Activated CD4-positive, alpha-beta T cell treated with anti-CD3 and anti-CD28 coated beads, Interleukin-2, amount 50 U/mL, for 48 hours (primary cell): ENCODE results near the gene LRRC25.

Source experiments
- DNase-seq, 2 experiments: peaks; one replicate each; pipeline ENCODE4 v3.0.0-alpha.2; 2020

The LRRC25 gene

DNA sequence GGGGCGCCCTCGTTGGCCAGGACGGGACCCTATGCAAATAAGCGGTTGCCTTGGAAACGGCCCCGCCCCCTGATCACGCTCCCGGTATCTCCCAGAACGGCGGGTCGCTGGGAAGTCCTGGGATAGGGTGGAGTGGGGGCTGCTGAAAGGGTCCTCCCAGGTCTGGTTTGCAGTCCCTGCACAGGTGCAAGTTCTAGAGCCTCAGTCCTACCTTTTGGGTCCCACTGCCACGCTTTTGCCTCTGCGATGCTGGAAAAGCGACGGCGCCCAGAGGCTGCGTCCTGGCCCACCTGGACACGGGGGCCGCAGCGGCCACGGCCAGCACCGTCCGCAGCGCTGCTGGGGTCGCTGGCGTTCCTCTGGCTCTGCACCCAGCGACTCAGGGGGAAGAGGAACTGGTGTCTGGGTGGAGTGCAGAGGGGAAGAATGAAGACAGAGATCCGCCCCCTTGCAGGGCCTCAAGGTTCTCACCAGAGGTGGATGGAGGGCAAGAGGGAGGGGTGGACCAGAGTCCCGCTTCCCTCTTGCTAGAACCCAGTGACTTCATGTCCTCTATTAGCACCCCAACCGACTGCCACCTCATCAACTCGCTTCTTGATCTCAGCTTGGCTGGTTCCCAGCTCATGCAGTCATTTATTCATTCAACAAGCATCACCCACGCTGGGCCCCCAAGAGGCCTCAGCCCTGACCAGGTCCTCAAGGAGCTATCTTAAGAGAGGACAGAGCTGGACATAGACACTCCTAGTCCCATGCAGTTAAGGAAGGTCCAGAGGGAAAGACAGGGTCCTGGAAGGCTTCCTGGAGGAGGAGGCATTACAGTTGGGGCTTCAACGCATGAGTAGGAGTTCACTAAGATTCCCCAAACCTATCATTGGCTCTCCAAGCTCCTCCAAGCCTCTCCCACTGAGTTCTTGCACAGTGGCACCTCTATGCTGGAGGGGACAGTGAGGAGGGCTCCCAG, at the start of gene LRRC25:
LRRC25 (minus strand) TSS at position 381 of the 961 bp plus-strand sequence. CDS start 659 bp downstream, outside the sequence.
- no peak for DNase-seq

DNA sequence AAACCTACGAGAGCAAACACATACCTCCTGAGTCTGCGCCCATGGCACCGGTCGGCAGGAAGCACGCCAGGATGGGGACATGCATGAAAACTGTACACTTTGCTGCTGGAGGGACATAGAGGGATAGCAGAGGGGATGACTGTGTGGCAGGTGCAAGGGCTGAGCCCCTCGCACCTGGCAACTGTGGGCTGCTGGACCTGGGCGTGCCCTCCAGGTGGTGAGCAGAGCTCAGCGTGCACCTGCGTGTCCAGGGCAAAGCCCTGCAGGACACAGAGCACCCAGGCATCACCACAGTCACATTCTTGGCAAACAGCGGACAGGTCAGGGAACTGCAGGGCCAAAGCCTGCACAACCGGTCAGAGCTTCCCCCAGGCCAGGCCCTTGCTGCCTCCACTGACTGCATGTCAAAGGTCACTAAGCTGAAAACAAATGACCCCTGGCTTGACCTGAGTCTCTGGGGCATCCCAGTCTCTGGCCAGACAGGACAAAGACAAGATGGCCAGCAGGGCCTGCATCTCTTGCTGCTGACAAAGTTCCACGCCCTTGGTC, 49.5 kb upstream of the LRRC25 start:
- no peak for DNase-seq

DNA sequence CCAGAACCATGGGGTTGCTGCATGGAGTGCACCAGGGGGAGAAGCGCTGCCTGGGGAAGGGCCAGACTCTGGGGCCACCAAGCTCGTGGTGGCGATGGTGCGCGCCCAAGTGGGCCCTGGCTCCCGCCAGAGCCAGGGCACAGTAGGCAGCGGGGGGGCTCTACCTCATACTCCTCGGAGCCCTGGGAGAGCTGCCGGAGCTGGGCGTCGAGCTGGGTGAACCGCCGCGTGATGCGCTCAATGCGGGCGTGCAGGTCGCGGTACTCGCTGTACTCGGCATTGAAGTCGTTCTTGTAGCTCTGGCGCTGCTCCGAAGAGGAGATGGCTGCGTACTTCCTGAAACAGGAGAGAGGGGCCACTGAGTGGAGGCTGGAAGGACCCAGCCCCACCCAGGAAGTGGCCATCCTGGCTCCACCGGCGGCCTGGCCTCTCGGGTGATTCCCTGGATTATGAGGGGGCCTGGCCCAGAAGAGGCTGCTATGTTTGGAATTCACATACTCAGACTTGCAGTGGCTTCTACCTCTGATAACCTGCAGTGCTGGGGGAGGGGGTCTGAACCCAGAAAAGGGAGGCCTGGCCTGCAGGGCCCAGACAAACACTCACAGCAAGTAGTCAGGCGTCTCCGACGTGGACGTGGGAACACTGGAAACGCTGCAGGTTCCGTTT, 48.9 kb upstream of the LRRC25 start:
- no peak for DNase-seq

DNA sequence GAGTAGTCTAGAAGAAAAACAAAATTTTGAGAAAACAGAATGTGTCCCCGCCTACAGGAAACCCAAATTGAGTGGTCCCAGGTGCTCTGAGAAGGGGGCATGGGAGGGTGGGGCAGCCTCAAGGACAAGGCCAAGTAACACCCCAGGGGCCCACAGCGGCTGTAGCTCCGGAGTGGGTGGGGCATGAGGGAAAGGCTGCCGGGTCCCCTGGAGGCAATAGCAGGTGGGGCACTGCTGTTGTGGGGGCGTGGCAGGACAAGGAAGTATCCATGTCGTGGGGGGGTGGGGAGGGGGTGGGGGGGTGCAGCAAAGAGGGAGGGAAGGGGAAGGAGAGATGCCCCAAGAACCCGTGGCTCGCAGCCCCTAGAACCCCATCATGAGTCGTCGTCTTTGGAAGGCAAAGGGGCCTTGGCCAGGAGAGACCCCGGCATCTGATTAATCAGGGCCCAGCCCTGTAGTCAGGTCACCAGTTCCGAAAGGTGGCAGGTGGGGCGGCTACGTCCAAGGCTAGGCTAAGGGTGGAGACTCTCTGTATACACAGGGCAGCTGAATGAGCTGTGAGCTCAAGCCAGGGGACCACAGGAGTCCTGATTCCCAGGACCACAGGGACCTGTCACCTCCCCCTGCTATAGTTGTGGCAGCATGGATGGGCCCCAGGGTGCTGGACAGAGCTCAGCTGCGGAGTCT, 48.0 kb upstream of the LRRC25 start:
- DNase-seq: no peak

DNA sequence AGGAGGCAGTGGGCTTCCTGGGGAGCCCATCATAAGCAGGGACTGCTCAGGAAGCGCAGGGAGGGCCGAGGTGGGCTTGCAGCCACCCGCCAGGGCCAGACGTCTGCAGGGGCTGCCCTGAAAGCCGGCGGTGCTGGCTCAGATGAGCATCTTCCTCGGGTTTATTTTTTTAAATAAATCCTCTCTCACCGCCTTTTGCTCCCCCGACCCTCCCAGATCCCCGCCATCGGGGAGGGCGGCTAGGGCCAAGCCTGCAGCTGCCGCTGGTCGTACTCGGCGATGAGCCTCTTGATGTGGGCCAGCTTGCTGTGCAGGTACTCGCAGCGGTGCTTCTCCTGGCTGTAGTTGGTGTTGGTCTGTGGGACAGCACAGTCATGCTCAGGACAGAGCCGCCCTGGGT, 47.1 kb upstream of the LRRC25 start:
- no peak for DNase-seq

DNA sequence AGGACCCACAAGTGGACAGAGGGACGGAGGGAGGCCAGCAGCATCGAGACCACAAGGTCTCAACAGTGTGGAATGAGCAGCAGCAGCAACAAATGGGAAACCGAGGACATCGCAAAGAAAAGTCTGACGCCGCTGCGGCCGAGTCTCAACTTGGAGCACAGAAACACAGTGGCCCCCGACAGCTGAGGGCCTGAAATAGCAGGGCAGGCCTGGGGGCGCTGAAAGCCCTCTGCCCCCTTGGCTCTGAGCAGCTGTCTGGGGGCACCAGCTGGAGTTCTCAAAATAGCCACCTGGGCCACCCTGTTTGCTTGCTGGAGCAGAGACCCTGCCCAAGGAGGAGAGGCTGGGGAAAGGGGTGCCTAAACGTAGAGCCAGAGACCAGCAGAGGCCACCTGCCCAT, 46.4 kb upstream of the LRRC25 start:
- no peak for DNase-seq

DNA sequence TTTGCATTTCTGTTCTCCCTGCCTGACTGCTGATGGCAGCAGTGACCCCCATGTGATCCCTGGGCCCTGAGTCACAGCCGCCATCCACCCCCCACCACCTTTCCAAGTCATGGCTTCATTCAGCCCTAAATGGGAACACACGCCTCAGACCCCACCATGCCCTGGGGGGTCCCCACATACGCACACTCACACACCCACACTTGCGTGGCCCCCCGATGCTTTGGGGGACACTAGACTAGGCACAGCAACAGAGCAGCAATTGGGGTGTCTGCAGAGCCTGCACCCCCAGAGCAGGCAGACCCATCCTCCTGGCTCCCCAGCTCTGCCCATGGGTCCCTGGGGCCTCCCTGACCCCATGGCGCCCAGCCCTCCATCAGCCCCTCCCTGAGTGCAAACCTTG, 46.0 kb upstream of the LRRC25 start:
- no peak for DNase-seq

DNA sequence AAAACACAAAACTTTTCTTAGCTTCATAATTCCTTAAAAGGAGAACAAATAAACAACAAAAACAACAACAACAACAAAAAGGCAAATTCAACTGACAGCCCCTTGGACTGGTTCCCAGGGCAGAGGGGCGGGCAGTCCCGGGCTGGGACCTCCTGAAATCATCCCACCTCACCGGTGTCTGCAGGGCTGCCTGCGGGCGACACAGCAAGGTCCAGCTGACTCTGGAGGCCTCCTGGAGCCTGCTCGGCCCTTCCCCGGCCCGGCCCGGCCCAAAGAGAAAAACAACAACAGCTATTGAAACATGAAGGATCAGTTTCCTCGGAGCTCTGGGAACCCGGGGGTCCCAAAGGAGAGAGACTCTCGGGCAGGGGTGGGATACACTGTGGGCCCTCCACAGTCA, 45.5 kb upstream of the LRRC25 start:
- no peak for DNase-seq

DNA sequence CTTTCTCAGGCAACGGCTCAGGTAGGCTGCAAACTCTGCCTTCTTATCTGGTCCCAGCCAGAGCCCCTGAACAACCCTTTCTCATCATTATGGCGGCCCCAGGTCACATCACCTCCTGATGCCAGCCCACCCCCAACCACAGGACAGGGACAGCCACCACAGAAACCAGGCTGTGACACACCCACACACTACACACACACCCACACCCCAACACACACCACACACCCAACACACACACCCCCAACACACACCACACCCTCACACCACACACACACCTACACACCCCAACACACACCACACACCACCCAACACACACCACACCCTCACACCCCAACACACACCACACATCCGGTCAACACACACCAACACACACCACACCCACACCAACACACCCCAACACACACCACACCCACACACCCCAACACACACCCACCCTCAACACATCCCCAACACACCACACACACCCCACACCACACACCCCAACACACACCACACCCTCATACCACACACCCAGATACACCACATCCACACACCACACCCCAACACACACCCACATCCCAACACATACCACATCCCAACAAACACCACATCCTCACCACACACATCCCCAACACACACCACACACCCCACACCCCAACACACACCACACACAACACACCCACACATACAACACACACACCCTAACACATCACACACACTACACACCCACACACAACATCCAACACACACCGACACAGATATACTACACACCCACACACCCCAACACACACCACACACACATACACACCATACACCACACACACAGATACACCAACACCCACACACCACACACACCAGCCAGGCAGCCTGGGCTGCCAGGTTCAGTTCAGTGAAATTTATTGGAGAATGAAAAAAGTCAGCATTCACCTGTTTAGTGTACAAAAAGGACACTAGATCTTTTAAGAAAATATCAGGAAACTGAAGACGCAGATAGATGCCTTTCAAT, 44.7 kb upstream of the LRRC25 start:
- DNase-seq: no peak

DNA sequence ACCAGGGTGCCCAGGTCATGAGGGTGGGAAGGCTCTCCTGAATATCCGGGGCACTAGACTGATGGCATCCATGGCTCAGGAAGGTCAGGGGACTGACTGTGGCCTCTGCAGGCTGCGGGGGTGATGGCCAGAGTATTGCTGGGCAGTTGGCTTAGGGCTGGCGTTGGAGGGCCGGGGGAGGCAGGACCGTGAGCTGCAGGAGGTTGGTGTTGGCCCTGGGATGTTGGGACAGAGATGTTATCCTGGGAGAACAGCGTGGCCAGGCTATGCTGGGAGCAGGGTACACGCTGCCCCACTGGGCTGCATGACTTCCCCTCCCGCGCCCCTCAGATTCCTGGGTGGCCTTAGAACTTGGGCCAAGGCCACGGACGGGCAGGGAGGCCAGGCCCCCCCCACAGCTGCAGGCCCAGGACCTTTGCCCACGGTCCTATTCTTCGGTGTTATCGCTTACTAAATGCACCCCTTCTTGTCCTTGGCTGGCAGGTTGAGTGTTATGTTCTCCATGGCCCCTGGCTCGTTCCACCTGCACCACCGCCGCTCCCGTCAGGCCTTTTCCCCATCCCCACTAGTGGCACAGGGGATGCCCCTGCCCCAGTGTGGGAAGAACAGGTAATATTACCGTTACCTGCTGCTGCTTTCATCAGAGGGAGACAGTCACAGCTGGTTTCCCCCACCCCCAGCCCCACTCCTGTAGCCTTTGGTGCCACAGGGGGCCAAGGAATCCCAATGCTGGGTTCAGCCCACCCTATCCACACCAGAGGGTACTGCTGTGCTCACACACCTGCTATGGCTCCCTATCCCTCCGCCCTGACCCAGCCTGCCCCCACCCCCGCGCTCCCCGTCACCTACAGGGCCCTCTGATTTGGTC, 43.7 kb upstream of the LRRC25 start:
- no peak for DNase-seq

DNA sequence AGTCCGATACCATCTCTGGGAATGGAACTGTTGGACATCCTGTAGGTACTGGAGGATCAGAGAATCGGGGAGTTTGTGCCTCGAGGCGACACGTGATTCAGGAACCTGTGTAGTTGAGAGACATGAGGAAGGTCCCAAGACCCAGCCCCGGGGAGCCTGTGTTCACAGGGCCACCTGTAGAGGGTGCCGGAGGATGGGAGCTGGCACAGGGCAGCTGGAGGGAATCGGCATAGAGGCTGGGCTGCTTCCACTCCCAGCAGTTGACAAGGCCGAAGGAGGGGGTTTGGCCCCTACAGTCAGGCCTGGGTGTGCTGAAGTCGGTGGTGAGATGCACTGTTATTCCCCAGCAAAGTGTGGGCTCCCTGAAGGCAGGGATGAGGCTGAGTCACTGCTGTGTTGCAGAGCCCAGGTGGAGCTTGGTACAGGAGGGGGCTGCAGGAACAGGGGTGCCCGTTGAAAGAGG, 43.0 kb upstream of the LRRC25 start:
- DNase-seq: peak in 1 of 2 experiments; percentile 54

DNA sequence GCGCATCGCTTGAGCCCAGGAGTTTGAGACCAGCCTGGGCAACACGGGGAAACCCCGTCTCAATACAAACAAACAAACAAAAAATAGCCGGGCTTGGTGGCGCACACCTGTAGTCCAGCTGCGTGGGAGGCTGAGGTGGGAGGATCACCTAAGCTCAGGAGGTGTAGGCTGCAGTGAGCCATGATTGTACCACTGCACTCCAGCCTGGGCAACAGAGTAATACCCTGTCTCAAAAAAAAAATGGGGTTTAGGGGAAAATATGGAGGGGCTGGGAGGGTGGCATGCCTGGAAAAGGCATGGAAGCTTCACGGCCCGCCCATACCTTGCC, 42.5 kb upstream of the LRRC25 start:
- no peak for DNase-seq

DNA sequence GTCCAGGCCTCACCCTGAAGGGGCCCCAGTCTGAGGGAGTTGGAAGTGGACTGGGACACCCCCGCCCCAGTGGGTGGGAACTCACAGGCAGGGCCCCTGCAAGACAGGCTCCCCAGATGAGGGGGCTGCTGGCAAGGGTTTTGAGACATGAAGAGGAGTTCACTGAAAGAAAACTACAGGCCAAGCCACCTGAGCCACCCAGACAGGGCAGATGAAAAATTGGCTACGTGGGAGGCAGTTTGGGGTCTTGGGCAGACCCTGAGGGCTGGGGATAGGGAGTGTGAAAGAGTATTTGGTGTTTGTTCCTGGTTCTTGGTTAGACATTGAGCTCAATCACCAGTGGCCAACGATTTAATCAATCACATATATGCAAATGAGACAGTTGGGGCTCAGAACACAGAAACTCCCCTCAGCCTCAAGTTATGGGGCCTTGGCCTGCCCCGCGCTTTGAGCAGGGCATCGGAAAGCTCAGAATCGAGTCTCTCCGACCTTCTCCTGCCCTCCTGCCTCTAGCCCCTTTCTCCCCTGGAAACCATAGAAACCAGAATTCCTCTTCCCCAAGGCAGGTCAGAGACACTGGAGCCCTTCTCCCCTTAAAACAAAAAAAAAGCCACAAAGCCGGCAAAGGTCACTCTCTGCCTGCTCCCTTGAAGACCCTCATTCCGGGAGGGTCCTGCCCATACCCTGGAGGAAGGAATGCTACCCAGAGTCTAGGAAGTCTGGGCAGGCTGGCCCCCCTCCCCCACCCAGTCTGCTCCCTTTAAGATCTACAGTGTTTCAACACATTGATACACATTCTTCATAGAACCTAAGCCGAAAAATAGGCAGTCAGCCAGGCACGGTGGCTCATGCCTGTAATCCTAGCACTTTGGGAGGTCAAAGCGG, 41.8 kb upstream of the LRRC25 start:
- DNase-seq: no peak

DNA sequence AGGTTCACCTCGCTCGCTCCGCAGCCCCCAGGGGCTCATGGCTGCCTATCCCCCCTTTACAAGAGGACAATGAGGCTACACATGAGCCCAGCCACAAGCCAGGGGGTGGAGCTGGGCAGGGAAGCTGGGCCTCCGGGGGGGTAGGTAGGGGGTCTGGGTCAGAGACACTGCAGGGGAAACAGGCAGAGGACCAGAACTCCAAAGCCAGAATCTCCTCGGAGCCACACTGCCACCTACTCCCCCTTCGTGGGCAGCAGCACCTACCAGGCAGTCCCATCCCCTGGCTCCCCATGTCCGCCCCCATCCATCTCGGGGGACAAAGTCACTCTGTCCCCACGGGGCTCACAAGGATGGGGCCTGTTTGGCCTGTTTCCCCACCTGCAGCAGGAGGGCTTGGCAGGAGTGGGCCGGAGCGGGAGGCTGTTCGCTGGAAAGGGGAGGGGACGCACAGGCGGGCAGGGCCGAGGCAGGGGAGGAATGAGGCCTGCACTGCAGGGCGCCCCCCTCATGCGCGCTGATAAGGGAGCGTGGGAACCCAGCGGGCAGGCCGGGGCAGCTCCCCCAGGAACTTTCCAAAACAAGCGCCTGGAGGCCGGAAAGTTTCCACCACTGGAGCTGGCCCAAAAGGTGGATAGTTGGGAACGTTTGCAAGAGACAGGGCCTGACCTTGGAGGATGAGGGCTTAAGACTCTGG, 41.1 kb upstream of the LRRC25 start:
- no peak for DNase-seq

DNA sequence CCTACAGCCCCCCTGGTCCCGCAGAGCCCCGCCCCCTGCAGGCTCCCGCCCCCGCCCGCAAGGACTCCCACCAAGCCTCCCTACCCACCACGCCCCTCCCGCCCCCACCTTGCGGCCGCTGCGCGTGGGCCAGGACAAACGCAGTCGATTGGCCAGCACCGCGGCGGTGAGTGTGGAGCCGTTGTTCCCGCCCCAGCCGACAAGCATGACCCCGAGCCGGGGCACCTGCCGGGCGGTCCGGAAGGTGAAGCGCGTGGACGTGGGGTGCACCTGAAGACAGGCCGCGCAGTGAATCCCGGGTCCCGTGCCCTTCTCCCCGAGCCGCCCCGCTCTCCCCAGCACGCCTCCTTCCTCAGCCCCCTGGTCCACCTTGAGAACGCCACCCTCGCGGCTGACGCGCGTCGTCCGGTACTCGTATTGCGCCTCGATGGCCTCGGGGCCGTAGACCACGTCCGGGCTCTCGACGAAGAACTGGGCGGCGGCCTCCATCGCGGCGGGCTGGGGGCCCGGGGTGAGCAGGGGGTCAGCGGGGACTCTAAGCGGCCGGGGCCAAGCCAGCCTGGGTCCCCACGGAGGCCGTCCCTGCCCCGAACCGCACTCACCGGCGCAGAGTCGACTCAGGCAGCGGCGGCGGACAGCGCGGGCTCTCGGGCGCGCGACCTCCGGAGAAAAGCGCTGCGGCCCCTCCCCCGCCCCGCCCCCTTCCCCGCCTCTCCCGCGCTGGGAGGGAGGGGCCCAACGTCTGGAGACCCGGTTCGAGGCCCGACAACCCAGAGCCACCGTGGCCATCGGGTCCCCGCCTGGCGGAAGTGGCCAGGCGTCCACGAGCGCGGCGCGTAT, 40.3 kb upstream of the LRRC25 start, which contains the start of gene ISYNA1:
ISYNA1 (minus strand) TSS at position 643 of the 840 bp plus-strand sequence; CDS start at position 489, 154 bp downstream.
- peak; percentile 51 to 53 for DNase-seq

DNA sequence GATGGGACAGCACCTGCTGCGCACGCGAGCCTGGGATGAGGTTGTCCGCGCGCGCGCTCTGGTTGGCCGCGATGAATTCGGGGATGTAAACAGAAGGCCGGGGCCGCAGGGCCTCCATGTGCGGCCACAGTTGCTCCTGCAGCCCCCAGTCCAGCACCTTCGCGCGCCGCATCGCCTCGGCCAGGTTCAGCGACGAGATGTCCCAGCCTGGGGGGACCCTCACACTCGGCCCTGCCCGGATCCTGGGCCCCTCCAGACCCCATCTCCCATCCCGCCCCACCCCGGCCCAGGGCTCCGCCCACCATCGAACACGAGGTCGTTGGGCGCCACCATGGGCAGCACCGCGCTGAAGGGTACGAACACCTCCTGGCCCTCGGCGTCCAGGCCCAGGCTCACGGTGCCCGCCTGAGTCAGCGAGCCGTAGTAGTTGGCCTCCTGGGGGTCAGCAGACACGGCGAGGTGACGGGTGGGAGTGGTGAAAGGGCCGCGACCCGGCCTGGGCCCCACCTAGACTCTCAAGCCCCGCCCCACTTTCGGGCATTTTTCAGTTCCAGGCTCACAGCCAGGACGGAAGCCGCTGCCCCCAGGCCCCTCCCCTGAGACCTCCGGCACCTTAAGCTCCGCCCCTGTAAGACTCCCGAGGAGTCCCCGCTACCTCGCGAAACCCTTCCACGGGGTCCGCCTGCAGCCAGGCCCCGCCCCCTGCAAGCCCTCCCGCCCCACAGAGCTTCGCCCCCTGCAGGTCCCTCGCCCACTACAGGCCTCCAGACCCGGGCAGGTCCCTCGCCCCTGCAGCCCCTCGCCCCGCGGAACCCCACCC, 39.5 kb upstream of the LRRC25 start:
- peak; percentile 72 to 80 for DNase-seq
